ENCODE data around the gene SZT2. TPM values are rescaled to one million over a fixed set of nuclear protein-coding genes. Genes with fewer than 3 reads are reported as not detected.

Gene SZT2
- total and polyA plus RNA-seq, 2 of the 13 experiments (the other 11 are each of a cell fraction or from before 2014, with no cell fraction given) = 8.0 to 8.8 TPM

DNA sequence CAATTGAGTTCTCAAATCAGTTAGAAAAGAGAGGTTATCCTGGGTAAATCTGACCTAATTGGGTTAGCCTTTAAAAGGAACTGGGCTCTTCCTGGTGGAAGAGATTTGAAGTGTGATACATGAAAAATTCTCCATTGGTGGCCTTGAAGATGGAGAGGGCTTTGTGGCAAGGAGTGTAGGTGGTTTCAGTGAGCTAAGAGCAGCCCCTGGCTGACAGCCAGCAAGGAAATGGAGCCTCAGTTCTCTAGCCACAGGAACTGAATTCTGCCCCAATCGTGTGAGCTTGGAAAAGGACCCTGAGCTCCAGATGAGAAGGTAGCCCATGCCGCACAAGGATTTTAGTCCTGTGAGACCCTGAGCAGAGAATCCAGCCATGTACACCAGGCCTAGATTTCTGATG lies 76.7 kb downstream of the SZT2 start (continued):
- TF ChIP-seq ZGPAT (CRISPR knock-in tag; IDR thresholded peaks at IDR 0.05) = no peak
- no peak for TF ChIP-seq TBP (CRISPR knock-in tag; IDR thresholded peaks at IDR 0.05)

DNA sequence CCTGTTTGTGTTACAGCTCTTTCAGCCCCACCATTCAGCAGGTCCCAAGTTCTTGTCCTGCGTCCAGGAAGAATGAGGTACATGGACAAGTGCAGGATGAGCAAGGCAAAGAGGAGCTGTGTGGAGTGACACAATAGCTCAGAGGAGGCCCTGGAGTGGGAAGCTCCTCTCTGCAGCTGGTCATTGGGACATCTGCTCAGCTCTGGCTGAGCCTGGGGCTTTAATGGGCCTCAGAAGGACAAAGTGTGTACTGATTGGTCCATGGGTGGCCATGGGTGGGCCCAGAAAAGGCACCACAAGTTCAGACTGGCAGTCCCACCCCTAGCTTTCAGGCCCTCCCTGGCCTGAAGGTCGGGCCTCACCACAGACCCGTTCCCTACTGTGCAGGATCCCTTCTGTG lies 78.7 kb downstream of the SZT2 start:
- no peak for FAIRE-seq
- in situ Hi-C loops (cut with HindIII; ENCODE audit: extremely low pct_ligation_motif_present, low pct_unique_long_range_greater_than_20kb) = no loop called here
- Histone ChIP-seq H2AFZ (ENCODE audit: low read length) (no peak overlapping the region), H3K4me2 (ENCODE audit: low read depth, low read length) (no peak overlapping the region), H3K4me3 (replicated peaks in 1 of 3; ENCODE audit: insufficient read depth in 1 of 3, low read depth in 2 of 3, low read length in 3 of 3) (no peak overlapping the region), H3K27ac (ENCODE audit: extremely low read length, insufficient read depth, low read length) (no peak overlapping the region), H4K20me1 (ENCODE audit: insufficient read depth, low read length) (no peaks in the 10 kb centered on the region), H3K36me3 (replicated peaks in 1 of 2; ENCODE audit: control insufficient read depth in 1 of 2, insufficient read depth in 2 of 2, low read length in 2 of 2) (no peaks in the 10 kb centered on the region), H3K9ac (ENCODE audit: insufficient read depth, low read depth, low read length) (no peak overlapping the region), H3K79me2 (ENCODE audit: insufficient read depth, low read length) (no peaks in the 10 kb centered on the region), H3K4me1 (ENCODE audit: insufficient read depth, low read length) (peaks cover 46% of the 10 kb centered on the region), H3K27me3 (ENCODE audit: control insufficient read depth in 1 of 2, insufficient read depth in 2 of 2, low read length in 2 of 2) (no peaks in the 10 kb centered on the region), H3K9me3 (ENCODE audit: low read length) (no peaks in the 10 kb centered on the region)
- BruUV-seq (replicated peaks) = no TSS peak
- no peak for DNase-seq (ENCODE audit: low spot score)
- WGBS (ENCODE audit: low lambda C conversion rate) = 56% methylated on average over 3 of the region's 3 CpGs
- intact Hi-C loops (cut with micrococcal nuclease; ENCODE audit: unreplicated experiment) = no loop called here
- TF ChIP-seq ZFAT (CRISPR knock-in tag; conservative IDR thresholded peaks at IDR 0.05) (no peak), ZBTB3 (CRISPR knock-in tag; IDR thresholded peaks at IDR 0.05; ENCODE audit: borderline replicate concordance, low read depth) (no peak), GPBP1L1 (CRISPR knock-in tag; IDR thresholded peaks at IDR 0.05) (no peak)
- POLR2A ChIA-PET = no interaction called here
- CTCF ChIA-PET (ENCODE audit: low intra/inter-chr PET ratio, low total read pairs) = no interaction called here
- ATAC-seq = 0 out of 3 replicates have a peak, but pooled peaks have one; percentile 14
